Testis (tissue), 3 donors: ENCODE data around the gene CSRP2. TPM values are rescaled to one million over a fixed set of nuclear protein-coding genes. Genes with fewer than 3 reads are reported as not detected.

Experiments used
- DNase-seq: peaks from one replicate; pipeline ENCODE4 v3.0.0-alpha.2; 2019
- H3K27ac ChIP-seq, 2 donors: fragments of 200-600 bp; sonication (generic); one replicate each; pipeline ENCODE4 v1.5.1; 2019
- H3K27me3 ChIP-seq: fragments of 200-600 bp; sonication (generic); one replicate; pipeline ENCODE4 v1.5.1; 2019
- H3K36me3 ChIP-seq: fragments of 200-600 bp; sonication (generic); one replicate; pipeline ENCODE4 v1.5.1; 2017; ENCODE audit warnings: low read depth; ENCODE audit errors: missing control alignments
- H3K4me1 ChIP-seq: fragments of 200-600 bp; sonication (generic); one replicate; pipeline ENCODE4 v1.5.1; 2019
- H3K4me3 ChIP-seq, 2 donors: fragments of 200-600 bp; sonication (generic); one replicate each; pipeline ENCODE4 v1.5.1; 2017 to 2019
- H3K9me3 ChIP-seq: fragments of 200-600 bp; sonication (generic); one replicate; pipeline ENCODE4 v1.5.1; 2017
- CTCF ChIP-seq, 3 experiments: fragments of 450-650 bp in 2 of 3; fragments of 200-600 bp in 1 of 3; sonication (generic) in 1 of 3; IDR thresholded peaks; one replicate each; pipeline ENCODE4 v1.5.1; 2016 to 2019; ENCODE audit warnings: antibody characterized with exemption in 3 of 3, mild to moderate bottlenecking in 2 of 3, moderate library complexity in 1 of 3
- POLR2A ChIP-seq: fragments of 450-650 bp; IDR thresholded peaks from one replicate; pipeline ENCODE4 v1.6.1; 2017; ENCODE audit warnings: antibody characterized with exemption, mild to moderate bottlenecking, moderate library complexity
- WGBS, 2 donors: methylation state at CpG; one replicate each; pipeline ENCODE4 v1.1.5; 2018; 5-methylcytosine and 5-hydroxymethylcytosine counted together
- intact Hi-C: fragments of 100-400 bp; cut with DNase I; formaldehyde crosslinking; loops from one replicate; pipeline ENCODE4 v1.15.1; 2023; ENCODE audit warnings: low total_unique reads
- polyA plus RNA-seq: library from polyadenylated mRNA; stranded (reverse); fragments of 350-450 nt; fragmentation: Illumina TruSeq; extraction: RNeasy Lipid Tissue Mini Kit (QIAGEN cat#74804); gene quantifications from one replicate; pipeline ENCODE4 v1.2.3, GENCODE V29; 2014; ENCODE audit warnings: low read depth, low replicate concordance; ENCODE audit not compliant: insufficient read depth
- total RNA-seq, 2 donors: library from RNA; depleted of rRNA; stranded (reverse); fragments of >200 nt; gene quantifications; one replicate each; pipeline ENCODE4 v1.2.3, GENCODE V29; 2016

Gene CSRP2
- total and polyA plus RNA-seq, 3 donors from 2014 or later = 14.0 to 54.9 (median 20.1) TPM

- no peak overlapping the region for H3K4me3 ChIP-seq
- no peaks in the 10 kb centered on the region for H3K9me3 ChIP-seq
- TF ChIP-seq POLR2A (no peak), CTCF (IDR thresholded peaks at IDR 0.05) (no peak)
- WGBS, 2 donors = 90 to 94% methylated on average over 3 of the region's 3 CpGs
- DNase-seq = no peak
- intact Hi-C loops = no loop called here
- no peaks in the 10 kb centered on the region for H3K36me3 ChIP-seq
- no peaks in the 10 kb centered on the region for H3K27me3 ChIP-seq
- no peaks in the 10 kb centered on the region for H3K4me1 ChIP-seq
- no peak overlapping the region for H3K27ac ChIP-seq
Observed at GRCh38 chr12:76891609-76892008, 12.8 kb upstream of the CSRP2 start.

- no peaks in the 10 kb centered on the region for H3K9me3 ChIP-seq
- H3K4me1 ChIP-seq = no peaks in the 10 kb centered on the region
- no peak for DNase-seq
- H3K27ac ChIP-seq = no peak overlapping the region
- no peaks in the 10 kb centered on the region for H3K27me3 ChIP-seq
- TF ChIP-seq POLR2A (no peak), CTCF (IDR thresholded peaks at IDR 0.05) (no peak)
- H3K36me3 ChIP-seq = no peaks in the 10 kb centered on the region
- intact Hi-C loops = no loop called here
- no peak overlapping the region for H3K4me3 ChIP-seq
- 55 to 59% methylated on average over 8 of the region's 8 CpGs for WGBS, 2 donors
Observed at GRCh38 chr12:76890151-76891143, 11.6 kb upstream of the CSRP2 start.

GRCh38 chr12:76888775-76889174 lies 10.0 kb upstream of the CSRP2 start:
- TF ChIP-seq CTCF (IDR thresholded peaks at IDR 0.05) (no peak), POLR2A (no peak)
- H3K9me3 ChIP-seq = no peaks in the 10 kb centered on the region
- H3K36me3 ChIP-seq = no peaks in the 10 kb centered on the region
- no peaks in the 10 kb centered on the region for H3K4me1 ChIP-seq
- no peak overlapping the region for H3K4me3 ChIP-seq
- no peaks in the 10 kb centered on the region for H3K27me3 ChIP-seq
- H3K27ac ChIP-seq = no peak overlapping the region
- intact Hi-C loops = no loop called here
- no peak for DNase-seq
- 75 to 81% methylated on average over 1 of the region's 1 CpG for WGBS, 2 donors

- Histone ChIP-seq H3K27ac (no peak overlapping the region), H3K4me1 (no peaks in the 10 kb centered on the region), H3K36me3 (no peaks in the 10 kb centered on the region), H3K4me3 (no peak overlapping the region), H3K27me3 (no peaks in the 10 kb centered on the region), H3K9me3 (no peaks in the 10 kb centered on the region)
- WGBS, 2 donors = 51 to 59% methylated on average over 2 of the region's 2 CpGs
- intact Hi-C loops = no loop called here
- no peak for DNase-seq
- TF ChIP-seq POLR2A (no peak), CTCF (IDR thresholded peaks at IDR 0.05) (no peak)
Observed at GRCh38 chr12:76883811-76884210, 5.0 kb upstream of the CSRP2 start.
